Dendritic cell treated with granulocyte-macrophage colony-stimulating factor and Interleukin-4, amounts not matched to agents 40 ng/mL and 50 ng/mL, for 4 days (primary cell): ENCODE results near the gene CD247.

Experiments used
- H3K27ac Mint-ChIP-seq: one replicate; pipeline ENCODE4 v1.8.0; 2022; ENCODE audit warnings: mild to moderate bottlenecking, mixed read lengths
- H3K27me3 Mint-ChIP-seq: one replicate; pipeline ENCODE4 v1.8.0; 2022; ENCODE audit warnings: mild to moderate bottlenecking, mixed read lengths
- H3K36me3 Mint-ChIP-seq: one replicate; pipeline ENCODE4 v1.8.0; 2022; ENCODE audit warnings: low read depth, mixed read lengths
- H3K4me1 Mint-ChIP-seq: one replicate; pipeline ENCODE4 v1.8.0; 2022; ENCODE audit warnings: low read depth, mixed read lengths
- H3K4me3 Mint-ChIP-seq: one replicate; pipeline ENCODE4 v1.8.0; 2022; ENCODE audit warnings: mild to moderate bottlenecking, moderate library complexity, mixed read lengths
- H3K9me3 Mint-ChIP-seq: one replicate; pipeline ENCODE4 v1.8.0; 2022; ENCODE audit warnings: mixed read lengths
- intact Hi-C: fragments of 100-400 bp; cut with micrococcal nuclease; formaldehyde crosslinking; loops from one replicate; pipeline ENCODE4 v1.15.0; 2022

The CD247 gene

DNA sequence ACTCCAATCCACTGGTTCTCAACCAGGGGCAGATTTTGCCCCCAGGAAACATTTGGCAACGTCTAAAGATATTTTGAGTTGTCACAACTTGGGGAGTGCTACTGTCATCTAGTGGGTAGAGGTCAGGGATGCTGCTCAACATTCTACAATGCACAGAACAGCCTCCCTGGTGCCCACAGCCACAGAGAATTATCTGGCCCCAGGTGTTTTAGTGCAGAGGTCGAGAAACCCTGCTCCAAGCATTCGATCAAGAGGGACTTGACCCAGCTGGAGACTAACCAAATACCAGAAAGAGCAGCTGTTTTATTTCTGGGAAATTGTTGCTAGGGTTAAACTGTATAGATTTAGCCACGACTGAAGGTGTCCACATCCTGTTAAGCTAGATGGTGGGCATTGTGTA lies 19.2 kb downstream of the CD247 start:
- intact Hi-C loops, result no loop called here
- no peaks in the 10 kb centered on the region for H3K36me3 Mint-ChIP-seq
- peaks cover 8% of the 10 kb centered on the region for H3K4me1 Mint-ChIP-seq
- peaks cover 15% of the 10 kb centered on the region for H3K27me3 Mint-ChIP-seq
- H3K27ac Mint-ChIP-seq, result no peak overlapping the region
- H3K4me3 Mint-ChIP-seq, result no peak overlapping the region
- H3K9me3 Mint-ChIP-seq, result no peaks in the 10 kb centered on the region

DNA sequence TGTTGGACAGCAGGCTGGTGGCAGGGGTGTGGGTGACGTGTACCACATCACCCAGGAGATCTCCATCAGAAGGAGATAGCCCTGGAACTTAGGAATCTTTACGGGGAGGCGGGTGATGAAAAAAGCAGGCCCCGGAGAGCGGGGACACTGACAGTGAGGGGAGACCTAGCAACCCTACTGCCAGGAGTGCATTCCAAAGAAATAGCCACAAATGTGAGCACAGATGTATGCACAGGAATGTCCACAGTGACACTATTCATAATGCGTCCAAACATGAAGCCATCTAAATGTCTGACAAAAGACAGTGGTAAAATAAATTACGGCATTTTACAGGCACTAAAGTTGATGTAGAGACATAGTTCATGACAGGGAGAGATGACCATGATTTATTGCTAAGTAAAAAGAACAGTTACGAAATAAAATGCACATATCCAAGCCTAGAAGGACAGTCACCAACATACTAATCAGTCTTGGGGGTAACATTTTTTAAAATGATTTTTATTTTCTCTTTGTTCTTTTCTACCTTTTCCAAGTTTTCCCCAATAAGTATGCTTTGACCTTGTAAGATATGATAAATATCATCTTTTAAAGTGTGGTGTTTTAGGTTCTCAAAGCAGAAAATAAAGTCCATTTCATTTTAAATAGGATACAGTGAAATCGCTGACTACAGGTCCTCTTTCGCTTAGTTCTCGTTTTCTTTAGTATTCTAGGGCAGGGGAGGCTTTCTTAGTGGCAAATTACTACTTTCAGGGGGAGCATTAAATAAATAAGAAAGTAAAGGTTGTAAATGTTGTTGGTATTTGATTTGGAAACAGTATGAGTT lies 21.3 kb downstream of the CD247 start:
- intact Hi-C loops, result no loop called here
- Mint-ChIP-seq H3K9me3 (no peaks in the 10 kb centered on the region), H3K36me3 (no peaks in the 10 kb centered on the region), H3K4me1 (peaks cover 8% of the 10 kb centered on the region), H3K27me3 (peaks cover 19% of the 10 kb centered on the region), H3K4me3 (no peak overlapping the region), H3K27ac (no peak overlapping the region)

DNA sequence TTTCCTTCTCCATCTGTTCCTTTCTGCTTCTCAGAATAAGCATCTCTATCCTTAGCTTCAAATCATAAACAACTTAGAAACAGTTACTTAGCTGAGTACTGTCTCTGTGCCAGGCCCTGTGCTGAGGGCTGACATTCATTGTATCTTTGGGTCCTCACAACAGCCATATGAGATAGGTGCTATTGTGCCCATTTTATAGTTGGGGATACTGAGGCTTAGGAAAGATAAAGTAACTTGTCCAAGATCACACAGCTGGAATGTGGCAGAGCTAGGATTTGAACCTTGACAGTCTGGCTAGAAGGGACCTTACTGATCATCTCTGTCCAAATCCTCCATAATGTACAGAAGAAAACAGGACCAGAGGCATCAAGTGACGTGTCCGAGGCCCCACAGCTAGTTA lies 25.0 kb downstream of the CD247 start:
- intact Hi-C loops, result no loop called here
- Mint-ChIP-seq H3K9me3 (no peaks in the 10 kb centered on the region), H3K36me3 (no peaks in the 10 kb centered on the region)

DNA sequence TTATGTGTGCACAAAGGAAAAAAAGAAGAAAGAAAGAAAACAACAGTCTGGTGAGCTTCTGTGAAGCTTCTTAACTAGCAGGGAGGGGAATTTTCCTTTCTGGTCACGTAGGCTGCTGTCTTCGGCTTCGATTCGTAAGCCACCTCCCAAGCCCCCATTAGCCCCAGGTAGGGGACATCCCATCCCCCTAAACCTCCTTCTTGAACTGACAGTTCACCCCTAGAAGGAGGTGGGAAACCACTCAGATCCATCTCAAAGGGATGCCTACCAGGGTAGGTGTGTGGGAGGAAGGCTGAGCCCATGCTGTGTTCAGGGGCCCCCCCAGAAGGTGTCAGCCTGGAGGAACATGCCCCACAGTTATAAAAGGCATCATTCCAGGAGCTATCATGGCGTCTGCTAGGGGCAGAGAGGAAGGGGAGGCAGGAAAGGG lies 25.8 kb downstream of the CD247 start:
- H3K4me1 Mint-ChIP-seq, result no peaks in the 10 kb centered on the region
- no peak overlapping the region for H3K27ac Mint-ChIP-seq
- no peaks in the 10 kb centered on the region for H3K36me3 Mint-ChIP-seq
- H3K27me3 Mint-ChIP-seq, result peaks cover 12% of the 10 kb centered on the region
- H3K4me3 Mint-ChIP-seq, result no peak overlapping the region
- intact Hi-C loops, result no loop called here
- no peaks in the 10 kb centered on the region for H3K9me3 Mint-ChIP-seq

More for the DNA sequence above, 25.0 kb downstream of the CD247 start:
- H3K27ac Mint-ChIP-seq, result no peak overlapping the region
- no peak overlapping the region for H3K4me3 Mint-ChIP-seq
- H3K27me3 Mint-ChIP-seq, result peaks cover 17% of the 10 kb centered on the region
- no peaks in the 10 kb centered on the region for H3K4me1 Mint-ChIP-seq

DNA sequence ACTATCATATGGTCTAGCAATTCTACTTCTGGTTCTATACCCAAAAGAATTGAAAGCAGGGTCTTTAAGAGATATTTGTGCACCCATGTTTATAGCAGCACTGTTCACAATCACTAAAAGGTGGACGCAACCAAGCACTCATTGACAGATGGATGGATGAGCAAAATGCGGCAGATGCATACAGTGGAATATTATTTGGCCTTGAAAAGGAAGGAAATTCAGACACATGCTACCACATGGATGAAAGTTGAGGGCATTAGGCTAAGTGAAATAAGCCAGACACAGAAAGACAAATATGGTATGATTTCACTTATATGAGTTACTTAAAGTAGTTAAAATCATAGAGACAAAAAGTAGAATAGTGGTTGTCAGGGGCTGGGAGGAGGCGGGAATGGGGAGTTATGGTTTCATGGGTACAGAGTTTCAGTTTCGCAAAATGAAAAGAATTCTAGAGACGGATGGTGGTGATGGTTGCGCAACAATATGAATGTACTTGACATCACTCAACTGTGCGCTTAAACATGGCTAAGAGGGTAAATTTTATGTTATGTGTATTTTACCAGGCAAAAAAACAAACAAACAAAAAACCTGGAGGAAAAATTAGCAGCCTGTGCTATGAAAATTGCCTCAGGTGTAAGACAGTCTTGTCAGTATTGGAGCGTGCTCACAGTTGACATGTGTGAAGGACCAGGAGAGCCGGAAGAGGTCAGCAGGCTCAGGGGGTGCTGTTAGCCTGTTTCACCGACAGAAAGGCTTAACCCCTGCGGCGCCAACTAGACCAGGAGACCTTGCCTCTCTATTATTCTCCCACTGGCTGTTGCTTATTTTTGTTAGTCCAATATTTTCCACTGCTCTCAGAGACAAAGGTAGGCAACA lies 26.5 kb downstream of the CD247 start:
- no peaks in the 10 kb centered on the region for H3K4me1 Mint-ChIP-seq
- no peaks in the 10 kb centered on the region for H3K36me3 Mint-ChIP-seq
- intact Hi-C loops, result no loop called here
- H3K27me3 Mint-ChIP-seq, result peaks cover 12% of the 10 kb centered on the region
- no peaks in the 10 kb centered on the region for H3K9me3 Mint-ChIP-seq
- no peak overlapping the region for H3K27ac Mint-ChIP-seq
- no peak overlapping the region for H3K4me3 Mint-ChIP-seq

DNA sequence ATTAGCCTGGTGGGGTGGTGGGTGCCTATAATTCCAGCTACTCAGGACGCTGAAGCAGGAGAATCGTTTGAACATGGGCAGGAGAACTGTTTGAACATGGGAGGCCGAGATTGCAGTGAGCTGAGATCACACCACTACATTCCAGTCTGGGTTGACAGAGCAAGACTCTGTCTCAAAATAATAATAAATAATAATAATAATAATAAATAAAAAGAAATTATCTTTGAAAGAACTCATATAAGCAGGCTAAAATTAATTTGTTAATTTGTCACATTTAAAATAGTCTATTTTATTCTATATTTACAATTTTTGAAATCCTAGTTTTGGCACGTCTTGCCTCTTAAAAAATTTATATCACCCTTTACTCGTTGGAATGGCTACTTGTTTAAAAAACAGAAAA lies 27.6 kb downstream of the CD247 start:
- Mint-ChIP-seq H3K27me3 (peaks cover 14% of the 10 kb centered on the region), H3K27ac (no peak overlapping the region), H3K36me3 (no peaks in the 10 kb centered on the region), H3K4me1 (no peaks in the 10 kb centered on the region), H3K9me3 (no peaks in the 10 kb centered on the region), H3K4me3 (no peak overlapping the region)
- intact Hi-C loops, result no loop called here

DNA sequence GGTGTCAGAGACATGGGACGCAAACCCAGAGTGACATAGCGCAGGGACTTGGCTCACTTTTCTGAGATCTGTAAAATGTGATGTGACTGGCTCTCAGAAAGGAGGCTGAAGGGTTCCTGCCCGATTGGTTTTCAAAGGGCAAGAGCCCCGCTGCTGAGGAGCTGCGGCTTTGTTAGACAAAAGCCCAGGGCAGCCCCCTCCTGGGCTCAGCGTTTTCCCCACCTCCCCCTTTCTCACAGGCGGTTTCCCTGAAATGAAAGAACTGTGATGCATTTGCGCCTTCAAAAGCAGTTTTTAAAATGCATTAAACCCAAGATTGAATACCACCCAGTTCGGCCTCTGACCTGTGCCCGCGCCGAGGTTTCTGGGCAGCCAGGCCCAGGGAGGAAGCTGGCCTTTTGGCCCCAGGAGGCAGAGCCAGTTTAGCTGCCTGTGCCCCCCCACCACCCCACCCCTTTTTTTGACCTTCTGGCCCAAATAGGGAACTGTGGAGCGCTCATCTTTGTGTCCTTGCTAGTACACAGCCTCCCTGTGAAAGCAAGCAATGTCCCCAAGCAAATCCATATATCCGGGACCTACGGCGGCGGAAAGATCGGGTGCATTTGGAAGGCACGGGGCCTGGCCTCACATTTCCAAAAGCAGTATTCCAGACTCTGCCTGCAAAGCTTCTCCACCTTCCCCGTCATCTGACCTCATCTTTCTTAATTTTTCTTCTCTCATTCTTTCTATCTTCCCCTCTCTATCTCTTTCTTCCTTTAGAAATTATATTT lies 28.6 kb downstream of the CD247 start:
- Mint-ChIP-seq H3K4me3 (no peak overlapping the region), H3K9me3 (no peaks in the 10 kb centered on the region), H3K27ac (no peak overlapping the region), H3K36me3 (no peaks in the 10 kb centered on the region), H3K4me1 (no peaks in the 10 kb centered on the region), H3K27me3 (peaks cover 11% of the 10 kb centered on the region)
- intact Hi-C loops, result no loop called here

DNA sequence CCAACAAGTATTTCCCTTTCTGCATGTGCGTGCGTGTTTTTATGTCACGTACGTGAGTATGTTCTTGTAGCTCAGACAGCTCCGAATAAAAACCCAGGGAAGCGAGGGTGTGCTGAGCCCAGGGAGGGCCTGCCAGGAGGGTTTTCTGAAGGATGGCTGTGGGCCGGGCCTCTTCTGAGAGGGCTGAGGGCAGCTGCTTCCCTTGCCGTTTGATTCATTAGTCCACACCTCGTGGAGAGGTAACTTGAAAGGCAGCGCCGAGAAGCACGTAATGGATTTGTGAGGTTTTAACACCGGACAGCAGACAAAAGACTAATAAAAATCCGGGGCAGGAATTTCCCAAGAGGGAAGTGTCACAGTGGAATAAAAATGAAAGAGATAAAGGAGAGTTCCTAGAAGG lies 29.5 kb downstream of the CD247 start:
- Mint-ChIP-seq H3K27me3 (peaks cover 11% of the 10 kb centered on the region), H3K36me3 (no peaks in the 10 kb centered on the region), H3K4me1 (no peaks in the 10 kb centered on the region), H3K27ac (no peak overlapping the region), H3K9me3 (no peaks in the 10 kb centered on the region), H3K4me3 (no peak overlapping the region)
- intact Hi-C loops, result no loop called here

DNA sequence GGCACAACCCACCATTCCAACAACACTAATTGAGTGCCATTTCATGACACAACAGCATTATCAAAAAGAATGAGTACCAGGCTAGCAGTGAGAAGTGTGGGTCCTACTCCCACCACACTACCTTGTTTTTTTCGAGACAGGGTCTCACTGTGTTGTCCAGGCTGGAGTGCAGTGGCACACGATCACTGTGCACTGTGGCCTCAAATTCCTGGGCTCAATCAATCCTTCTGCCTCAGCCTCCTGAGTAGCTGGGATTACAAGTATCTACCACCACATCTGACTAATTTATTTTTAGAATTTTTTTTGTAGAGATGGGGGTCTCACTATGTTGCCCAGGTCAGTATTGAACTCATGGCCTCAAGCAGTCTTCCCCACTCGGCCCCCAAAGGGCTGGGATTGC lies 30.7 kb downstream of the CD247 start:
- Mint-ChIP-seq H3K4me3 (no peak overlapping the region), H3K4me1 (no peaks in the 10 kb centered on the region), H3K27me3 (peaks cover 10% of the 10 kb centered on the region), H3K9me3 (no peaks in the 10 kb centered on the region), H3K27ac (no peak overlapping the region), H3K36me3 (no peaks in the 10 kb centered on the region)
- intact Hi-C loops, result no loop called here

DNA sequence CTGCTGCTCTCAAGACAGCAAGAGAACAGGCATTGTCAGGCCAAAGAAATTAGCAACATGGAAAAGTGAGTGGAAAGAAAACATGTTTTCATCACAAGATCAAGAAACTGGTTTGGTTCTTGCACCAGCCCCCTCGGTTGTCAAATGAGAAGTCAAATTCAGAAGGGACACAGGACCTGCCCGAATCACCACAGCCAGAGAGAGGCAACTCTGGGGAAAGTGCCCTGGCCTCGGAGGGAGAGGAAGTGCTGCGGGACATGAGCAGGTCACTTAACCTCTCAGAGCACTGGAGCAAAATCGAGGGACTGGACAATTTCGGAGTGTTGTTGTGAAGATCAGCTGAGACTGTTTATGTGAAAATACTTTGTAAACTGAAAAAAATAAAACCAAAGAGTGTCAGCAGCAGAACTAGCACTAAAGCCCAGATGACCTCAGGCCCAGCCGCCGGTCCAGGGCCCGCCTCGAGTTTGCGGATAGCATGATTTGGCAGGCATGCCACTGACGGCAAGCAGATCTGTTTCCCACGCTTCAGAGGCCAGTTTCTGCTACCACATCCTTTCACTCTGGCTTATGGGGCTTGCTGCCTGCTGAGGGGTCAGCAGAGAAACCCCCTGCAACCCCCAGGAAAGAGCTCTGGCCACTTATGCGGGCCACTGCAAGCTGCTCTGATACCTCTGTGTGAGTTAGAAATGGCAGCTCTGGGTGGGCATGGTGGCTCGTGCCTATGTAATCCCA lies 32.1 kb downstream of the CD247 start:
- H3K36me3 Mint-ChIP-seq, result no peaks in the 10 kb centered on the region
- peaks cover 5% of the 10 kb centered on the region for H3K27me3 Mint-ChIP-seq
- intact Hi-C loops, result no loop called here
- H3K27ac Mint-ChIP-seq, result no peak overlapping the region
- H3K4me1 Mint-ChIP-seq, result no peaks in the 10 kb centered on the region
- H3K4me3 Mint-ChIP-seq, result no peak overlapping the region
- H3K9me3 Mint-ChIP-seq, result no peaks in the 10 kb centered on the region

DNA sequence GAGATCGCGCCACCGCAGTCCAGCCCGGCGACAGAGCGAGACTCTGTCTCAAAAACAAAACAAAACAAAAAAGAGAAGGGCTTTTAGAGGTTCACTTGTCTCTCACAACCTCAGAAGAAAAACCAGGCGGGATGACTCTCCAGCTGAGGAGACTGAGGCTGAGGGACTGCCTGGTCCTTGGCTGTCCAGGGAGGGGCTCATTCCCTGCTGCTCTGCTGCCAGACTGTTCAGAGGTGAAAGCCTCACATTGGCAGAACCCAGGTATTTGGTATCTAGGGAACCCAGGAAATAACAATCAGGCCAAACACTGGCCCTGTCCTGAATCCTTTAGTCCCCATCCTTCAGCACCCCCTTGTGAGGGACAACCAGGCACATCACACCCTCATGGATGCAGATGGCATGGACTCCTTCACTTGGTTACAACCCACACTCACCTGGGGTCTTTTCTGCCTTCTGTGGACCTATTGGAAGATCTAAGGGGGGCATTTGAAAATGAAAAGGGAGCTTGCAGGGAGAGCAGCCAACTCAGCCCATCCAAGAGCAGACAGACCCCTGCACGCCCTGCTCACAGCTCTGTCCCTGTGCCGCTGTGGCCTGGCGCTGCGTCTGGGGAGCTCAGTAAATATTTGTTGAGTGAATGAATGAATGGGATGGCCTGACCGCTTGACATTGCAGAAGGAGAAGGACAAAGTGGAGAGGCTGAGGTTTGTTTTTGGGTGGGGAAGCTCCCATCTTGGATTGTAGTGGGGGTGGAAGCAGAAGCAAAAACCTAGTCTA lies 33.4 kb downstream of the CD247 start:
- Mint-ChIP-seq H3K27me3 (peaks cover 5% of the 10 kb centered on the region), H3K4me3 (no peak overlapping the region), H3K9me3 (no peaks in the 10 kb centered on the region), H3K36me3 (no peaks in the 10 kb centered on the region), H3K27ac (no peak overlapping the region), H3K4me1 (no peaks in the 10 kb centered on the region)
- intact Hi-C loops, result no loop called here

DNA sequence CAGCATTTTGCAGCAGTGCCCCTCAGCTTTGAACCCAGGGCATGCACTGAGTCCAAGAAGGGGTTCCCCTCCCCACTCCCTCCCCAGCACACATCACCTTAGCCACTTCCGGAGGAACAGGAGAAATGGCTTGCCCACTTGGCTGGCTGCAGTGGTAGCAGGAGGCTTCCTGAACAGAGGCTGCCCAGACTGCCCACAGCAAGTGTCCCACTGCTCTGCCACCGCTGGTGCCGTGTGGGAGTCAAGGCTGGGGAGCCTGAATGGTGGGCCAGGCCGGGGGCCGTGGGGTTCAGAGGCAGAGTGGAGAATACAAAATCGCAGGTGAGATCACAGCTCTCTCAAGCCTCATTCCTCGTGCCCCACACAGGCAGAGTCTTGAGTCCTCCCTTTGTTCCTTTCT lies 34.5 kb downstream of the CD247 start:
- Mint-ChIP-seq H3K27me3 (peaks cover 4% of the 10 kb centered on the region), H3K9me3 (no peaks in the 10 kb centered on the region), H3K27ac (no peak overlapping the region), H3K4me1 (no peaks in the 10 kb centered on the region), H3K4me3 (no peak overlapping the region), H3K36me3 (no peaks in the 10 kb centered on the region)
- intact Hi-C loops, result no loop called here

DNA sequence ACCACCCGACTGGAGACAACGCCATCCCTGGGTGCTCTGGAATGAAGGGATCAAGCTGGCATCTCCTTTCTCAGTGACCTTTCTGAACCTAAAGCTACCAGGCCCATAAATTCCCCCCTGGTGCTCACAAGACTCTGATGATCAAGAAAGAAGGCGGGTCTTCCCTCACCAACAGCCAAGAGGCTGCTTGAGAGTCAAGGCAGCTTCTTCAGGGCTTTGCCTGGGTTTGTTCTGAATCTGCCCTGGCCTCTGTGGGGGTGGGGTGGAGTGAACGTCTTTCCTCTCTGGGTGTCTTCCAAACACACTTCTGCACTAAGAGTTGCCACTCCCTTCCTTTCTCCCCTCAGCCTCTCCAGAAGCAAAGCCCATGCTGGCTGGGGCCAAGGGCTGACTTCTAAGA lies 36.1 kb downstream of the CD247 start:
- Mint-ChIP-seq H3K36me3 (no peaks in the 10 kb centered on the region), H3K9me3 (no peaks in the 10 kb centered on the region), H3K27ac (no peak overlapping the region), H3K4me1 (no peaks in the 10 kb centered on the region), H3K27me3 (peaks cover 5% of the 10 kb centered on the region), H3K4me3 (no peak overlapping the region)
- intact Hi-C loops, result no loop called here
